H1 (cell line): Measurements from ENCODE around the gene RAD51B. TPM values are rescaled to one million over a fixed set of nuclear protein-coding genes. Genes with fewer than 3 reads are reported as not detected.

Source experiments
- CTCF ChIA-PET: fragments of 300-600 bp; sonication (Branson Sonifier 250); formaldehyde crosslinking; loops from one replicate; lab custom pipeline; 2021; ENCODE audit not compliant: partially characterized antibody; lab: Charles Lee
- POLR2A ChIA-PET: fragments of 300-600 bp; sonication (Branson Sonifier 250); formaldehyde crosslinking; loops from one replicate; lab custom pipeline; 2021; ENCODE audit warnings: inconsistent platforms; ENCODE audit not compliant: partially characterized antibody; lab: Charles Lee
- DNase-seq, 2 experiments: peaks; one replicate each; pipeline versions ENCODE4 v3.0.0 to v3.0.0-alpha.2; 2010 to 2022; ENCODE audit warnings: low spot score in 2 of 2, low read depth in 1 of 2, mixed read lengths in 1 of 2
- FAIRE-seq: peaks from 2 replicates; lab custom pipeline; 2011; peaks lifted over from hg19 to GRCh38; lab: Jason Lieb, UNC
- H2AFZ ChIP-seq: 2 replicates; pipeline ENCODE4 v1.8.1; 2012; ENCODE audit warnings: low read length, inconsistent platforms
- H2AK5ac ChIP-seq: 2 replicates; pipeline ENCODE4 v1.6.1; 2013; ENCODE audit warnings: low read depth, low read length
- H2BK120ac ChIP-seq: replicated peaks from 2 replicates; pipeline ENCODE3; 2013; ENCODE audit warnings: low read depth, low read length, inconsistent platforms
- H2BK12ac ChIP-seq: 2 replicates; pipeline ENCODE4 v1.6.1; 2013; ENCODE audit warnings: low read depth, low read length
- H2BK15ac ChIP-seq: 2 replicates; pipeline ENCODE4 v1.6.1; 2013; ENCODE audit warnings: low read length
- H2BK20ac ChIP-seq: 2 replicates; pipeline ENCODE4 v1.6.1; 2013; ENCODE audit warnings: low read length
- H2BK5ac ChIP-seq: 2 replicates; pipeline ENCODE4 v1.6.1; 2013; ENCODE audit warnings: low read depth, low read length
- H3K14ac ChIP-seq: 2 replicates; pipeline ENCODE4 v1.6.1; 2013; ENCODE audit warnings: inconsistent platforms; ENCODE audit not compliant: insufficient read length
- H3K18ac ChIP-seq: 2 replicates; pipeline ENCODE4 v1.6.1; 2013; ENCODE audit warnings: low read length; ENCODE audit errors: extremely low read depth
- H3K23ac ChIP-seq: 2 replicates; pipeline ENCODE4 v1.6.1; 2013; ENCODE audit warnings: inconsistent platforms; ENCODE audit not compliant: insufficient read length
- H3K23me2 ChIP-seq: 2 replicates; pipeline ENCODE4 v1.6.1; 2013; ENCODE audit warnings: low read depth, low read length
- H3K27ac ChIP-seq: 2 replicates; pipeline ENCODE4 v1.6.1; 2011; ENCODE audit warnings: low read depth, low read length, inconsistent platforms
- H3K27me3 ChIP-seq, 4 experiments: replicated peaks in 1 of 4; 1 replicate in 1 of 4; 2 replicates in 3 of 4; pipeline versions ENCODE4 v1.6.1 to v1.8.1; 2011 to 2013; ENCODE audit warnings: low read length in 3 of 4, mild to moderate bottlenecking in 3 of 4, inconsistent platforms in 2 of 4, mixed read lengths in 2 of 4, moderate library complexity in 1 of 4; ENCODE audit not compliant: control insufficient read depth in 3 of 4, insufficient read depth in 3 of 4; ENCODE audit errors: extremely low read depth in 1 of 4
- H3K36me3 ChIP-seq, 4 experiments: 2 replicates each; pipeline versions ENCODE4 v1.6.1 to v1.8.1; 2011 to 2013; ENCODE audit warnings: mild to moderate bottlenecking in 4 of 4, low read length in 3 of 4, moderate library complexity in 2 of 4, control low read depth in 1 of 4, inconsistent platforms in 1 of 4; ENCODE audit not compliant: insufficient read depth in 4 of 4, control insufficient read depth in 2 of 4
- H3K4ac ChIP-seq: replicated peaks from 2 replicates; pipeline ENCODE3; 2013; ENCODE audit warnings: low read length, low read depth, mixed read lengths, inconsistent platforms; ENCODE audit not compliant: insufficient read length
- H3K4me1 ChIP-seq, 4 experiments: replicated peaks in 1 of 4; 1 replicate in 1 of 4; 2 replicates in 3 of 4; pipeline versions ENCODE4 v1.6.1 to v1.8.1; 2011 to 2013; ENCODE audit warnings: low read length in 3 of 4, inconsistent platforms in 2 of 4, mixed read lengths in 1 of 4; ENCODE audit not compliant: insufficient read depth in 4 of 4, control insufficient read depth in 3 of 4
- H3K4me2 ChIP-seq, 2 experiments: 2 replicates each; pipeline versions ENCODE4 v1.6.1 to v1.8.1; 2011 to 2013; ENCODE audit warnings: low read depth in 2 of 2, low read length in 2 of 2, control low read depth in 1 of 2, inconsistent platforms in 1 of 2, mild to moderate bottlenecking in 1 of 2; ENCODE audit not compliant: insufficient read depth in 1 of 2
- H3K4me3 ChIP-seq, 4 experiments: fragments of 200-600, 300-600 bp in 1 of 4; sonication (generic), shearing (Covaris generic), sonication (Bioruptor Twin) in 1 of 4; 2 replicates each; pipeline versions ENCODE4 v1.5.1 to v1.8.1; 2011 to 2016; ENCODE audit warnings: low read length in 4 of 4, low read depth in 3 of 4, control low read depth in 2 of 4, inconsistent platforms in 2 of 4, mild to moderate bottlenecking in 2 of 4, mixed read lengths in 1 of 4, moderate library complexity in 1 of 4; ENCODE audit not compliant: insufficient read depth in 2 of 4; ENCODE audit errors: extremely low read depth in 1 of 4
- H3K56ac ChIP-seq: replicated peaks from 2 replicates; pipeline ENCODE3; 2013; ENCODE audit warnings: low read depth, mild to moderate bottlenecking, mixed read lengths, low read length, inconsistent platforms; ENCODE audit not compliant: insufficient read length
- H3K79me1 ChIP-seq: 2 replicates; pipeline ENCODE4 v1.6.1; 2013; ENCODE audit warnings: low read depth, low read length, control low read depth
- H3K79me2 ChIP-seq, 2 experiments: 2 replicates each; pipeline versions ENCODE4 v1.6.1 to v1.8.1; 2012 to 2013; ENCODE audit warnings: low read length in 2 of 2, mild to moderate bottlenecking in 2 of 2, inconsistent platforms in 1 of 2; ENCODE audit not compliant: insufficient read depth in 2 of 2, control insufficient read depth in 1 of 2
- H3K9ac ChIP-seq, 4 experiments: replicated peaks in 1 of 4; 1 replicate in 1 of 4; 2 replicates in 3 of 4; pipeline versions ENCODE4 v1.6.1 to v1.8.1; 2011 to 2013; ENCODE audit warnings: low read depth in 3 of 4, low read length in 3 of 4, control low read depth in 2 of 4, mild to moderate bottlenecking in 2 of 4, moderate library complexity in 2 of 4, inconsistent platforms in 1 of 4; ENCODE audit errors: extremely low read depth in 1 of 4
- H3K9me3 ChIP-seq, 2 experiments: 2 replicates each; pipeline versions ENCODE4 v1.6.1 to v1.8.1; 2012 to 2013; ENCODE audit warnings: mild to moderate bottlenecking in 2 of 2, moderate library complexity in 2 of 2, control low read depth in 1 of 2, inconsistent platforms in 1 of 2, low read depth in 1 of 2, low read length in 1 of 2, mixed read lengths in 1 of 2; ENCODE audit not compliant: insufficient read depth in 2 of 2
- H4K20me1 ChIP-seq, 2 experiments: replicated peaks in 1 of 2; 2 replicates each; pipeline versions ENCODE3 to v1.8.1; 2011 to 2013; ENCODE audit warnings: inconsistent platforms in 2 of 2, low read length in 2 of 2, mild to moderate bottlenecking in 1 of 2; ENCODE audit not compliant: insufficient read depth in 2 of 2, control insufficient read depth in 1 of 2
- H4K5ac ChIP-seq: 2 replicates; pipeline ENCODE4 v1.6.1; 2013; ENCODE audit warnings: low read length, low read depth, mixed read lengths, inconsistent platforms; ENCODE audit not compliant: insufficient read length
- H4K8ac ChIP-seq: 2 replicates; pipeline ENCODE4 v1.8.0; 2013; ENCODE audit warnings: mild to moderate bottlenecking, moderate library complexity, low read length, inconsistent platforms; ENCODE audit not compliant: insufficient read depth; ENCODE audit errors: extremely low read depth
- H4K91ac ChIP-seq: replicated peaks from 2 replicates; pipeline ENCODE3; 2013; ENCODE audit warnings: low read length, mixed read lengths, inconsistent platforms; ENCODE audit not compliant: insufficient read length
- BCL11A ChIP-seq, 2 experiments: IDR thresholded peaks; one replicate each; pipeline ENCODE4 v1.6.1; 2011; ENCODE audit warnings: low read depth in 2 of 2, low read length in 2 of 2, mild to moderate bottlenecking in 2 of 2
- BRCA1 ChIP-seq: IDR thresholded peaks from 2 replicates; pipeline ENCODE4 v1.6.1; 2012; ENCODE audit warnings: low read depth, low read length, improper control_type of control experiment
- CREB1 ChIP-seq: IDR thresholded peaks from 2 replicates; pipeline ENCODE4 v1.6.1; 2012; ENCODE audit warnings: inconsistent platforms
- GABPA ChIP-seq: IDR thresholded peaks from 2 replicates; pipeline ENCODE4 v1.6.1; 2011; ENCODE audit warnings: mild to moderate bottlenecking, low read length, moderate library complexity, borderline replicate concordance; ENCODE audit not compliant: insufficient read depth
- GTF2F1 ChIP-seq: IDR thresholded peaks from 2 replicates; pipeline ENCODE4 v1.6.1; 2012; ENCODE audit warnings: low read depth, low read length, improper control_type of control experiment, borderline replicate concordance
- KDM1A ChIP-seq: fragments of 200-600, 300-600 bp; sonication (generic); IDR thresholded peaks from 2 replicates; pipeline ENCODE4 v1.7.1; 2016; ENCODE audit warnings: mild to moderate bottlenecking, low read length, borderline replicate concordance
- MAFK ChIP-seq: IDR thresholded peaks from 2 replicates; pipeline ENCODE4 v1.6.1; 2012; ENCODE audit warnings: low read depth, mild to moderate bottlenecking, improper control_type of control experiment, low read length
- SIX5 ChIP-seq: IDR thresholded peaks from 2 replicates; pipeline ENCODE4 v1.6.1; 2011; ENCODE audit warnings: mild to moderate bottlenecking, low read depth, low read length
- TAF1 ChIP-seq: IDR thresholded peaks from 2 replicates; pipeline ENCODE4 v1.6.1; 2011; ENCODE audit warnings: mild to moderate bottlenecking, low read depth, low read length
- ZNF274 ChIP-seq: IDR thresholded peaks from 2 replicates; pipeline ENCODE4 v1.7.0; 2012; ENCODE audit warnings: low read length, borderline replicate concordance; ENCODE audit errors: extremely low read depth
- WGBS, 2 experiments: shearing (Covaris generic) in 1 of 2; methylation state at CpG; one replicate each; pipeline versions ENCODE4 v1.1.6 to v1.1.7; 2013 to 2015; ENCODE audit warnings: low lambda C conversion rate in 2 of 2, mixed read lengths in 2 of 2, inconsistent platforms in 1 of 2, low coverage in 1 of 2, missing lambda C conversion rate in 1 of 2; ENCODE audit not compliant: insufficient replicate concordance in 2 of 2, insufficient coverage in 1 of 2, insufficient read length in 1 of 2; ENCODE audit errors: extremely low coverage in 1 of 2, missing lambda C conversion rate in 1 of 2; 5-methylcytosine and 5-hydroxymethylcytosine counted together
- polyA plus RNA-seq, 7 experiments: library from polyadenylated mRNA; depleted of rRNA in 3 of 7; stranded (reverse) in 5 of 7; unstranded in 2 of 7; fragments of >200 nt in 5 of 7; fragments of 200-250 nt in 2 of 7; gene quantifications; 1 replicate in 5 of 7; 2 replicates in 1 of 7; 4 replicates in 1 of 7; pipeline versions ENCODE4 v1.2.1 to v1.2.3, GENCODE V29; 2011 to 2013; ENCODE audit warnings: missing spikeins in 2 of 7, mixed read lengths in 2 of 7
- total RNA-seq: library from RNA; stranded (reverse); fragmentation: NEBNext Ultra II Directional; extraction: Animal tissue kit (Norgen Biotek cat#: 25700); gene quantifications from 2 replicates; pipeline ENCODE4 v1.2.1, GENCODE V29; 2021
- TF ChIP-seq, protein P1 (sequence below): IDR thresholded peaks from 2 replicates; pipeline ENCODE4 v1.6.1; 2012; ENCODE audit warnings: inconsistent platforms
- TF ChIP-seq, protein P2 (sequence below), 3 experiments: IDR thresholded peaks; 1 replicate in 2 of 3; 2 replicates in 1 of 3; pipeline versions ENCODE4 v1.5.1 to v1.6.1; 2011; ENCODE audit warnings: low read length in 3 of 3, mild to moderate bottlenecking in 3 of 3, inconsistent platforms in 2 of 3, low read depth in 1 of 3, moderate library complexity in 1 of 3; ENCODE audit not compliant: insufficient read depth in 1 of 3; ENCODE audit errors: control extremely low read depth in 1 of 3

Gene RAD51B
- total and polyA plus RNA-seq, 2 of the 8 experiments (the other 6 are each of a cell fraction or from before 2014, with no cell fraction given), result 3.9 to 14.9 TPM

DNA sequence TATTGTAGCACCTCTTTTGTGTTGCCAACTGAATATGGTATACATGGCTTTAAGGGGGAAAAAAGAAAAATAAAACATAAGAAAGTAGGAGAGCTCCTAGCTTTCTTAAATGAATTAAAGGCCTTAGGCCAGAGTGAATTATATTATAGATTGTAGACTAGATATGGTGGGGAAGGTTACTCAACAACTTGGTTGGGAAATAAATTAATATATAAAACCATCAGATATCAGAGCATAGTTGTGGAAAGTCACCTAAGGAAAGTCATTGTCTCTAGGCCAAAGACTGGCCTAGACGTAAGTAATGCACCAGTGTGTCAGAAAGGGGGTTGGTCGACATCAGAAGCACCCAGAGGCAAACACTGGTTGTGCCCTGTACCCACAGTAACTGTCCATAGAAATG is 391.8 kb downstream of the RAD51B start:
- Histone ChIP-seq H2BK12ac (no peak overlapping the region), H3K27ac (no peak overlapping the region), H3K56ac (no peak overlapping the region), H3K4me3 (no peak overlapping the region), H3K23ac (no peak overlapping the region), H3K36me3 (no peaks in the 10 kb centered on the region), H2BK120ac (no peak overlapping the region), H3K14ac (no peak overlapping the region), H3K9ac (no peak overlapping the region), H2BK15ac (no peak overlapping the region), H3K4ac (no peak overlapping the region), H2AFZ (no peak overlapping the region), H3K18ac (no peak overlapping the region), H2AK5ac (no peak overlapping the region), H4K8ac (no peak overlapping the region), H4K5ac (no peak overlapping the region), H3K79me1 (no peaks in the 10 kb centered on the region), H3K4me2 (no peak overlapping the region), H3K9me3 (no peaks in the 10 kb centered on the region), H3K79me2 (no peaks in the 10 kb centered on the region), H4K91ac (no peak overlapping the region), H3K23me2 (no peaks in the 10 kb centered on the region), H3K4me1 (peaks cover 0 to 6% (median 0%) of the 10 kb centered on the region in 4 experiments; a peak in 2 of 7 replicates), H2BK5ac (no peak overlapping the region), H3K27me3 (no peaks in the 10 kb centered on the region), H4K20me1 (no peaks in the 10 kb centered on the region), H2BK20ac (no peak overlapping the region)
- 92% methylated on average over 2 of the region's 2 CpGs; no CpG with 5 or more reads in 1 of the 2 experiments for WGBS, 2 experiments
- no peak for DNase-seq
- CTCF ChIA-PET, result no interaction called here
- POLR2A ChIA-PET, result no interaction called here
- no peak for FAIRE-seq
- TF ChIP-seq BCL11A (IDR thresholded peaks at IDR 0.05; ENCODE audit: low read depth in 2 of 2, low read length in 2 of 2) (no peak), GTF2F1 (no peak), KDM1A (no peak), SIX5 (no peak), TAF1 (no peak), CREB1 (no peak), BRCA1 (no peak), GABPA (no peak), ZNF274 (no peak), MAFK (no peak)
- TF ChIP-seq, protein P1, sequence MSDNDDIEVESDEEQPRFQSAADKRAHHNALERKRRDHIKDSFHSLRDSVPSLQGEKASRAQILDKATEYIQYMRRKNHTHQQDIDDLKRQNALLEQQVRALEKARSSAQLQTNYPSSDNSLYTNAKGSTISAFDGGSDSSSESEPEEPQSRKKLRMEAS, result no peak
- TF ChIP-seq, protein P2, sequence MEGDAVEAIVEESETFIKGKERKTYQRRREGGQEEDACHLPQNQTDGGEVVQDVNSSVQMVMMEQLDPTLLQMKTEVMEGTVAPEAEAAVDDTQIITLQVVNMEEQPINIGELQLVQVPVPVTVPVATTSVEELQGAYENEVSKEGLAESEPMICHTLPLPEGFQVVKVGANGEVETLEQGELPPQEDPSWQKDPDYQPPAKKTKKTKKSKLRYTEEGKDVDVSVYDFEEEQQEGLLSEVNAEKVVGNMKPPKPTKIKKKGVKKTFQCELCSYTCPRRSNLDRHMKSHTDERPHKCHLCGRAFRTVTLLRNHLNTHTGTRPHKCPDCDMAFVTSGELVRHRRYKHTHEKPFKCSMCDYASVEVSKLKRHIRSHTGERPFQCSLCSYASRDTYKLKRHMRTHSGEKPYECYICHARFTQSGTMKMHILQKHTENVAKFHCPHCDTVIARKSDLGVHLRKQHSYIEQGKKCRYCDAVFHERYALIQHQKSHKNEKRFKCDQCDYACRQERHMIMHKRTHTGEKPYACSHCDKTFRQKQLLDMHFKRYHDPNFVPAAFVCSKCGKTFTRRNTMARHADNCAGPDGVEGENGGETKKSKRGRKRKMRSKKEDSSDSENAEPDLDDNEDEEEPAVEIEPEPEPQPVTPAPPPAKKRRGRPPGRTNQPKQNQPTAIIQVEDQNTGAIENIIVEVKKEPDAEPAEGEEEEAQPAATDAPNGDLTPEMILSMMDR (IDR thresholded peaks at IDR 0.05; ENCODE audit: control extremely low read depth in 1 of 3, insufficient read depth in 1 of 3, low read depth in 1 of 3, low read length in 3 of 3), result no peak
